HepG2 (cell line): Measurements from ENCODE around the gene RCBTB1. TPM values are rescaled to one million over a fixed set of nuclear protein-coding genes. Genes with fewer than 3 reads are reported as not detected.

ENCODE experiments used
- LCORL ChIP-seq, 2 experiments: fragments of 450-650 bp in 1 of 2; sonication (generic) in 1 of 2; formaldehyde crosslinking in 1 of 2; IDR thresholded peaks; 2 replicates each; pipeline versions ENCODE4 v1.5.0 to v1.6.1; 2017 to 2020; ENCODE audit warnings: antibody characterized with exemption in 1 of 2, missing genetic modification reagents in 1 of 2
- POLR2AphosphoS5 ChIP-seq: IDR thresholded peaks from 2 replicates; pipeline ENCODE4 v1.6.1; 2012; ENCODE audit warnings: low read depth, low read length
- polyA plus RNA-seq, 8 experiments: library from polyadenylated mRNA; depleted of rRNA in 3 of 8; stranded (reverse) in 7 of 8; unstranded in 1 of 8; fragments of >200 nt; fragmentation: Illumina TruSeq in 4 of 8; extraction: Trizol in 4 of 8; gene quantifications; 2 replicates each; pipeline versions ENCODE4 v1.2.1 to v1.2.3, GENCODE V29; 2011 to 2016; ENCODE audit warnings: low read depth in 4 of 8, missing spikeins in 1 of 8, mixed read lengths in 1 of 8; ENCODE audit not compliant: insufficient read depth in 1 of 8
- total RNA-seq, 5 experiments: library from RNA; depleted of rRNA; stranded (reverse); fragments of >200 nt; fragmentation: Illumina TruSeq; extraction: Trizol; gene quantifications; 2 replicates each; pipeline ENCODE4 v1.2.3, GENCODE V29; 2016; ENCODE audit warnings: low read depth in 1 of 5
- TF ChIP-seq, protein P1 (sequence below): sonication (generic); formaldehyde crosslinking; IDR thresholded peaks from 2 replicates; pipeline ENCODE4 v1.4.0; 2020; ENCODE audit warnings: missing genetic modification reagents
- TF ChIP-seq, protein P2 (sequence below): sonication (generic); formaldehyde crosslinking; IDR thresholded peaks from 2 replicates; pipeline ENCODE4 v1.4.0; 2020; ENCODE audit warnings: missing genetic modification reagents, borderline replicate concordance
- TF ChIP-seq, protein P3 (sequence below), 2 experiments: fragments of 450-650 bp in 1 of 2; sonication (generic) in 1 of 2; formaldehyde crosslinking in 1 of 2; IDR thresholded peaks; 2 replicates each; pipeline versions ENCODE4 v1.6.1 to v1.8.0; 2016 to 2022; ENCODE audit warnings: antibody characterized with exemption in 1 of 2, mild to moderate bottlenecking in 1 of 2, missing genetic modification reagents in 1 of 2
- TF ChIP-seq, protein P4 (sequence below): sonication (generic); formaldehyde crosslinking; IDR thresholded peaks from 2 replicates; pipeline ENCODE4 v1.4.0; 2020; ENCODE audit warnings: mild to moderate bottlenecking, missing genetic modification reagents

RCBTB1 gene
- total and polyA plus RNA-seq, 2 of the 13 experiments (the other 11 are each of a cell fraction or from before 2014, with no cell fraction given): 13.4 to 21.6 TPM

DNA sequence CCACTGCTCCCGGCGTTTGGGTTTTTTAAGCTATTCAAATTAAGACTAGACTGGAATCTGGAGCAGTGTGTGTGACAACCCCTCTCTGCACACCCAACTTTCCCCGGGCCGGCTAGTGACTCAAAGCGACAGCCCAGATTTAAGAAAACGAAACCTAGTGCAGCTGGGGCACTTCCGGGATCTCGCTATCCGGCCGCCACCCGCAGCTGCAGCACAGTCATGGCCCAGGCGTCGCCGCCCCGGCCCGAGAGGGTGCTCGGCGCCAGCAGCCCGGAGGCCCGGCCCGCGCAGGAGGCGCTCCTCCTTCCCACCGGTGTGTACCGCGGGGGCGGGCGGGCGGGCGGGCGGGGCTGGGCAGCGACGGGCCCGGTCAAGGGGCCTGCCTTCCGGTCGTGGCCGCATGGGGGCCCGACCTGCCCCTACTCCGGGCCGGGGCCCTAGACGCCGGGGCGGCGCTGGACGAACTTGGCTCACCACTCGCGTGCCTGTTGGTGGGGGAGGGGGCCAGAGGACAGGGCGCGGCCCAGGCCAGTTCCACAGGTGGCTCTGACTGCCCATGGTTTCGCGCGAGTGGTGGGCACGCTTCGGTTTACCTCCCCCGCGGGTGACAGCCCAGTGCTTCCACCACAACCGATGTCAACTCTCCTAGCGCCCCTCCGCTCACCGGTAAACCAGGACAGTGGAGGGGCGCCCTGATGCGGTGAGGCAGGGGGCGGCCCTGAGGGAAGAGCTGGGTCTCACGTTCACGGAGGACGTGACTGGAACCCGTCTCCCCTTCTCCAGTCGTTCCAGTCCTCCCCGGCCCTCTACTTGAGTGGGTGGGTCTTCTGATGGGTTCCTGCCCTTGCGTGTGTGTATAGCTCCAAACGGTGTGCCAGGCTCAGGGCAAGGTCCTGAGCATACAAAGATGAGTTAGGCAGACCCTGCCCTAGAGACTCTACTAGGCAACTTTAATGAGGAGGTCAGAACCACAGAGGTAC, 89.3 kb downstream of the RCBTB1 start, which contains the start of gene PHF11 (continued):
- TF ChIP-seq, protein P1, sequence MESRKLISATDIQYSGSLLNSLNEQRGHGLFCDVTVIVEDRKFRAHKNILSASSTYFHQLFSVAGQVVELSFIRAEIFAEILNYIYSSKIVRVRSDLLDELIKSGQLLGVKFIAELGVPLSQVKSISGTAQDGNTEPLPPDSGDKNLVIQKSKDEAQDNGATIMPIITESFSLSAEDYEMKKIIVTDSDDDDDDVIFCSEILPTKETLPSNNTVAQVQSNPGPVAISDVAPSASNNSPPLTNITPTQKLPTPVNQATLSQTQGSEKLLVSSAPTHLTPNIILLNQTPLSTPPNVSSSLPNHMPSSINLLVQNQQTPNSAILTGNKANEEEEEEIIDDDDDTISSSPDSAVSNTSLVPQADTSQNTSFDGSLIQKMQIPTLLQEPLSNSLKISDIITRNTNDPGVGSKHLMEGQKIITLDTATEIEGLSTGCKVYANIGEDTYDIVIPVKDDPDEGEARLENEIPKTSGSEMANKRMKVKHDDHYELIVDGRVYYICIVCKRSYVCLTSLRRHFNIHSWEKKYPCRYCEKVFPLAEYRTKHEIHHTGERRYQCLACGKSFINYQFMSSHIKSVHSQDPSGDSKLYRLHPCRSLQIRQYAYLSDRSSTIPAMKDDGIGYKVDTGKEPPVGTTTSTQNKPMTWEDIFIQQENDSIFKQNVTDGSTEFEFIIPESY: peak; percentile 91
- TF ChIP-seq POLR2AphosphoS5: peak; percentile 32; the same call in 1 of the 2 replicates
- TF ChIP-seq LCORL (IDR thresholded peaks at IDR 0.05): no peak
- peak; percentile 56 for TF ChIP-seq LCORL (CRISPR knock-in tag; IDR thresholded peaks at IDR 0.05)
- TF ChIP-seq, protein P2, sequence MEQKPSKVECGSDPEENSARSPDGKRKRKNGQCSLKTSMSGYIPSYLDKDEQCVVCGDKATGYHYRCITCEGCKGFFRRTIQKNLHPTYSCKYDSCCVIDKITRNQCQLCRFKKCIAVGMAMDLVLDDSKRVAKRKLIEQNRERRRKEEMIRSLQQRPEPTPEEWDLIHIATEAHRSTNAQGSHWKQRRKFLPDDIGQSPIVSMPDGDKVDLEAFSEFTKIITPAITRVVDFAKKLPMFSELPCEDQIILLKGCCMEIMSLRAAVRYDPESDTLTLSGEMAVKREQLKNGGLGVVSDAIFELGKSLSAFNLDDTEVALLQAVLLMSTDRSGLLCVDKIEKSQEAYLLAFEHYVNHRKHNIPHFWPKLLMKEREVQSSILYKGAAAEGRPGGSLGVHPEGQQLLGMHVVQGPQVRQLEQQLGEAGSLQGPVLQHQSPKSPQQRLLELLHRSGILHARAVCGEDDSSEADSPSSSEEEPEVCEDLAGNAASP (CRISPR knock-in tag): 0 out of 2 replicates have a peak, but pooled peaks have one; percentile 26
- TF ChIP-seq, protein P3, sequence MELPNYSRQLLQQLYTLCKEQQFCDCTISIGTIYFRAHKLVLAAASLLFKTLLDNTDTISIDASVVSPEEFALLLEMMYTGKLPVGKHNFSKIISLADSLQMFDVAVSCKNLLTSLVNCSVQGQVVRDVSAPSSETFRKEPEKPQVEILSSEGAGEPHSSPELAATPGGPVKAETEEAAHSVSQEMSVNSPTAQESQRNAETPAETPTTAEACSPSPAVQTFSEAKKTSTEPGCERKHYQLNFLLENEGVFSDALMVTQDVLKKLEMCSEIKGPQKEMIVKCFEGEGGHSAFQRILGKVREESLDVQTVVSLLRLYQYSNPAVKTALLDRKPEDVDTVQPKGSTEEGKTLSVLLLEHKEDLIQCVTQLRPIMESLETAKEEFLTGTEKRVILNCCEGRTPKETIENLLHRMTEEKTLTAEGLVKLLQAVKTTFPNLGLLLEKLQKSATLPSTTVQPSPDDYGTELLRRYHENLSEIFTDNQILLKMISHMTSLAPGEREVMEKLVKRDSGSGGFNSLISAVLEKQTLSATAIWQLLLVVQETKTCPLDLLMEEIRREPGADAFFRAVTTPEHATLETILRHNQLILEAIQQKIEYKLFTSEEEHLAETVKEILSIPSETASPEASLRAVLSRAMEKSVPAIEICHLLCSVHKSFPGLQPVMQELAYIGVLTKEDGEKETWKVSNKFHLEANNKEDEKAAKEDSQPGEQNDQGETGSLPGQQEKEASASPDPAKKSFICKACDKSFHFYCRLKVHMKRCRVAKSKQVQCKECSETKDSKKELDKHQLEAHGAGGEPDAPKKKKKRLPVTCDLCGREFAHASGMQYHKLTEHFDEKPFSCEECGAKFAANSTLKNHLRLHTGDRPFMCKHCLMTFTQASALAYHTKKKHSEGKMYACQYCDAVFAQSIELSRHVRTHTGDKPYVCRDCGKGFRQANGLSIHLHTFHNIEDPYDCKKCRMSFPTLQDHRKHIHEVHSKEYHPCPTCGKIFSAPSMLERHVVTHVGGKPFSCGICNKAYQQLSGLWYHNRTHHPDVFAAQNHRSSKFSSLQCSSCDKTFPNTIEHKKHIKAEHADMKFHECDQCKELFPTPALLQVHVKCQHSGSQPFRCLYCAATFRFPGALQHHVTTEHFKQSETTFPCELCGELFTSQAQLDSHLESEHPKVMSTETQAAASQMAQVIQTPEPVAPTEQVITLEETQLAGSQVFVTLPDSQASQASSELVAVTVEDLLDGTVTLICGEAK (IDR thresholded peaks at IDR 0.05): no peak
- TF ChIP-seq, protein P3 (CRISPR knock-in tag; IDR thresholded peaks at IDR 0.05): peak; percentile 33; the same call in 1 of the 2 replicates
- TF ChIP-seq, protein P4, sequence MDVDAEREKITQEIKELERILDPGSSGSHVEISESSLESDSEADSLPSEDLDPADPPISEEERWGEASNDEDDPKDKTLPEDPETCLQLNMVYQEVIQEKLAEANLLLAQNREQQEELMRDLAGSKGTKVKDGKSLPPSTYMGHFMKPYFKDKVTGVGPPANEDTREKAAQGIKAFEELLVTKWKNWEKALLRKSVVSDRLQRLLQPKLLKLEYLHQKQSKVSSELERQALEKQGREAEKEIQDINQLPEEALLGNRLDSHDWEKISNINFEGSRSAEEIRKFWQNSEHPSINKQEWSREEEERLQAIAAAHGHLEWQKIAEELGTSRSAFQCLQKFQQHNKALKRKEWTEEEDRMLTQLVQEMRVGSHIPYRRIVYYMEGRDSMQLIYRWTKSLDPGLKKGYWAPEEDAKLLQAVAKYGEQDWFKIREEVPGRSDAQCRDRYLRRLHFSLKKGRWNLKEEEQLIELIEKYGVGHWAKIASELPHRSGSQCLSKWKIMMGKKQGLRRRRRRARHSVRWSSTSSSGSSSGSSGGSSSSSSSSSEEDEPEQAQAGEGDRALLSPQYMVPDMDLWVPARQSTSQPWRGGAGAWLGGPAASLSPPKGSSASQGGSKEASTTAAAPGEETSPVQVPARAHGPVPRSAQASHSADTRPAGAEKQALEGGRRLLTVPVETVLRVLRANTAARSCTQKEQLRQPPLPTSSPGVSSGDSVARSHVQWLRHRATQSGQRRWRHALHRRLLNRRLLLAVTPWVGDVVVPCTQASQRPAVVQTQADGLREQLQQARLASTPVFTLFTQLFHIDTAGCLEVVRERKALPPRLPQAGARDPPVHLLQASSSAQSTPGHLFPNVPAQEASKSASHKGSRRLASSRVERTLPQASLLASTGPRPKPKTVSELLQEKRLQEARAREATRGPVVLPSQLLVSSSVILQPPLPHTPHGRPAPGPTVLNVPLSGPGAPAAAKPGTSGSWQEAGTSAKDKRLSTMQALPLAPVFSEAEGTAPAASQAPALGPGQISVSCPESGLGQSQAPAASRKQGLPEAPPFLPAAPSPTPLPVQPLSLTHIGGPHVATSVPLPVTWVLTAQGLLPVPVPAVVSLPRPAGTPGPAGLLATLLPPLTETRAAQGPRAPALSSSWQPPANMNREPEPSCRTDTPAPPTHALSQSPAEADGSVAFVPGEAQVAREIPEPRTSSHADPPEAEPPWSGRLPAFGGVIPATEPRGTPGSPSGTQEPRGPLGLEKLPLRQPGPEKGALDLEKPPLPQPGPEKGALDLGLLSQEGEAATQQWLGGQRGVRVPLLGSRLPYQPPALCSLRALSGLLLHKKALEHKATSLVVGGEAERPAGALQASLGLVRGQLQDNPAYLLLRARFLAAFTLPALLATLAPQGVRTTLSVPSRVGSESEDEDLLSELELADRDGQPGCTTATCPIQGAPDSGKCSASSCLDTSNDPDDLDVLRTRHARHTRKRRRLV (CRISPR knock-in tag): 0 out of 2 replicates have a peak, but pooled peaks have one; percentile 63
